GM19438 (cell line): ENCODE measurements around the gene KCNA10.

ENCODE experiments used
- ATAC-seq: cut with Tn5 transposase; IDR thresholded peaks from one replicate; pipeline ENCODE4 v1.9.1; 2021; ENCODE audit warnings: low read depth; ENCODE audit not compliant: unreplicated experiment

KCNA10 gene

GRCh38 chr1:110519125-110519810 is at the start of gene KCNA10:
KCNA10 (minus strand) TSS chr1:110519175; CDS start chr1:110518787, 388 bp downstream.
- ATAC-seq = no peak

- no peak for ATAC-seq
Measured at GRCh38 chr1:110566836-110567235, 47.9 kb upstream of the KCNA10 start.

- ATAC-seq = no peak
Measured at GRCh38 chr1:110565565-110565964, 46.6 kb upstream of the KCNA10 start.

- ATAC-seq = no peak
Measured at GRCh38 chr1:110563089-110563488, 44.1 kb upstream of the KCNA10 start.

- no peak for ATAC-seq
Measured at GRCh38 chr1:110561596-110561995, 42.6 kb upstream of the KCNA10 start.

- no peak for ATAC-seq
Measured at GRCh38 chr1:110559157-110559556, 40.2 kb upstream of the KCNA10 start.

- no peak for ATAC-seq
Measured at GRCh38 chr1:110557481-110557880, 38.5 kb upstream of the KCNA10 start.

- no peak for ATAC-seq
Measured at GRCh38 chr1:110556471-110556807, 37.5 kb upstream of the KCNA10 start.

GRCh38 chr1:110555807-110556470 is 37.0 kb upstream of the KCNA10 start:
- ATAC-seq = no peak

- ATAC-seq = no peak
Measured at GRCh38 chr1:110554871-110555801, 36.2 kb upstream of the KCNA10 start.

- ATAC-seq = no peak
Measured at GRCh38 chr1:110551278-110551809, 32.4 kb upstream of the KCNA10 start.

GRCh38 chr1:110549831-110550230 is 30.9 kb upstream of the KCNA10 start:
- no peak for ATAC-seq

GRCh38 chr1:110548381-110548780 is 29.4 kb upstream of the KCNA10 start:
- ATAC-seq = no peak

- no peak for ATAC-seq
Measured at GRCh38 chr1:110547017-110547416, 28.0 kb upstream of the KCNA10 start.

GRCh38 chr1:110545492-110545891 is 26.5 kb upstream of the KCNA10 start:
- ATAC-seq = no peak

- ATAC-seq = no peak
Measured at GRCh38 chr1:110544753-110545152, 25.8 kb upstream of the KCNA10 start.

GRCh38 chr1:110542725-110543124 is 23.8 kb upstream of the KCNA10 start:
- no peak for ATAC-seq

GRCh38 chr1:110541906-110542395 is 23.0 kb upstream of the KCNA10 start:
- no peak for ATAC-seq

- ATAC-seq = no peak
Measured at GRCh38 chr1:110540891-110541685, 22.1 kb upstream of the KCNA10 start.

GRCh38 chr1:110538921-110539320 is 19.9 kb upstream of the KCNA10 start:
- no peak for ATAC-seq
